WTC11 (cell line): Measurements from ENCODE around the gene CFAP157. TPM values are rescaled to one million over a fixed set of nuclear protein-coding genes. Genes with fewer than 3 reads are reported as not detected.

Source experiments
- ATAC-seq: fragments of 200-7000 bp; cut with Tn5 transposase; 2 replicates; pipeline ENCODE4 v1.10.0; 2021; ENCODE audit warnings: mild to moderate bottlenecking, moderate library complexity
- CTCF ChIA-PET: fragments of 300-600 bp; sonication (Branson Sonifier 250); formaldehyde crosslinking; loops from one replicate; lab custom pipeline; 2021; ENCODE audit warnings: antibody characterized with exemption; lab: Charles Lee
- POLR2A ChIA-PET: fragments of 350-600 bp; sonication (Branson Sonifier 250); formaldehyde crosslinking; loops from one replicate; lab custom pipeline; 2021; ENCODE audit warnings: antibody characterized with exemption; lab: Charles Lee
- DNase-seq: peaks from one replicate; pipeline ENCODE4 v3.0.0; 2021; ENCODE audit warnings: low spot score
- H3K27ac Mint-ChIP-seq: 2 replicates; pipeline ENCODE4 v1.8.0; 2021; ENCODE audit warnings: mixed read lengths
- H3K27me3 Mint-ChIP-seq: 2 replicates; pipeline ENCODE4 v1.8.0; 2021; ENCODE audit warnings: low read depth, mild to moderate bottlenecking, moderate library complexity, mixed read lengths
- H3K36me3 Mint-ChIP-seq: 2 replicates; pipeline ENCODE4 v1.8.0; 2021; ENCODE audit warnings: mixed read lengths
- H3K4me1 Mint-ChIP-seq: 2 replicates; pipeline ENCODE4 v1.8.0; 2022; ENCODE audit warnings: mixed read lengths
- H3K4me3 Mint-ChIP-seq: 2 replicates; pipeline ENCODE4 v1.8.0; 2021; ENCODE audit warnings: mild to moderate bottlenecking, moderate library complexity, mixed read lengths
- H3K9me3 Mint-ChIP-seq: 2 replicates; pipeline ENCODE4 v1.8.0; 2021; ENCODE audit warnings: mixed read lengths
- ATF1 ChIP-seq: sonication (generic); formaldehyde crosslinking; IDR thresholded peaks from 2 replicates; pipeline ENCODE4 v1.8.1; 2023; ENCODE audit warnings: mild to moderate bottlenecking, moderate library complexity, missing genetic modification reagents
- ATF2 ChIP-seq: sonication (generic); formaldehyde crosslinking; IDR thresholded peaks from 2 replicates; pipeline ENCODE4 v1.8.1; 2022; ENCODE audit warnings: low read depth, missing genetic modification reagents, borderline replicate concordance
- E2F5 ChIP-seq: sonication (generic); formaldehyde crosslinking; IDR thresholded peaks from 2 replicates; pipeline ENCODE4 v1.8.1; 2022; ENCODE audit warnings: mild to moderate bottlenecking, moderate library complexity, missing genetic modification reagents
- FOXP1 ChIP-seq: sonication (generic); formaldehyde crosslinking; IDR thresholded peaks from 2 replicates; pipeline ENCODE4 v1.8.0; 2022; ENCODE audit warnings: missing genetic modification reagents, mild to moderate bottlenecking, moderate library complexity, borderline replicate concordance
- NFATC4 ChIP-seq: fragments of 250-450 bp; sonication (Bioruptor Pico); IDR thresholded peaks from 2 replicates; pipeline ENCODE4 v1.9.0; 2021; ENCODE audit warnings: mild to moderate bottlenecking
- STAT6 ChIP-seq: sonication (generic); formaldehyde crosslinking; conservative IDR thresholded peaks from 2 replicates; pipeline ENCODE4 v1.8.1; 2023; ENCODE audit warnings: mild to moderate bottlenecking, low read depth, missing genetic modification reagents, moderate library complexity
- TCF7 ChIP-seq: sonication (generic); formaldehyde crosslinking; IDR thresholded peaks from 2 replicates; pipeline ENCODE4 v1.8.0; 2022; ENCODE audit warnings: mild to moderate bottlenecking, low read depth, missing genetic modification reagents, moderate library complexity
- TEAD4 ChIP-seq: sonication (generic); formaldehyde crosslinking; IDR thresholded peaks from 2 replicates; pipeline ENCODE4 v1.8.0; 2022; ENCODE audit warnings: mild to moderate bottlenecking, missing genetic modification reagents
- USF2 ChIP-seq: sonication (generic); formaldehyde crosslinking; IDR thresholded peaks from 2 replicates; pipeline ENCODE4 v1.8.1; 2023; ENCODE audit warnings: mild to moderate bottlenecking, missing genetic modification reagents, moderate library complexity
- ZMAT4 ChIP-seq: fragments of 250-450 bp; sonication (Bioruptor Pico); IDR thresholded peaks from 2 replicates; pipeline ENCODE4 v1.9.0; 2021; ENCODE audit warnings: mild to moderate bottlenecking
- ZNF138 ChIP-seq: sonication (generic); formaldehyde crosslinking; conservative IDR thresholded peaks from 2 replicates; pipeline ENCODE4 v1.8.1; 2022; ENCODE audit warnings: mild to moderate bottlenecking, moderate library complexity, missing genetic modification reagents
- ZNF263 ChIP-seq: sonication (generic); formaldehyde crosslinking; IDR thresholded peaks from 2 replicates; pipeline ENCODE4 v1.8.1; 2022; ENCODE audit warnings: low read depth, mild to moderate bottlenecking, moderate library complexity, missing genetic modification reagents
- ZNF396 ChIP-seq: fragments of 250-450 bp; sonication (Bioruptor Pico); IDR thresholded peaks from 2 replicates; pipeline ENCODE4 v1.8.0; 2021; ENCODE audit warnings: mild to moderate bottlenecking, moderate library complexity, borderline replicate concordance
- ZNF425 ChIP-seq: fragments of 250-450 bp; sonication (Bioruptor Pico); conservative IDR thresholded peaks from 2 replicates; pipeline ENCODE4 v1.9.0; 2021; ENCODE audit warnings: mild to moderate bottlenecking
- ZSCAN18 ChIP-seq: fragments of 250-450 bp; sonication (Bioruptor Pico); IDR thresholded peaks from 2 replicates; pipeline ENCODE4 v2.1.2; 2022; ENCODE audit warnings: mild to moderate bottlenecking, moderate library complexity
- total RNA-seq: library from RNA; stranded (reverse); gene quantifications from 3 replicates; pipeline ENCODE4 v1.2.3, GENCODE V29; 2021

Gene CFAP157
- total RNA-seq, 1 experiment from 2014 or later: 0.22 TPM

- no peak for TF ChIP-seq TEAD4 (CRISPR knock-in tag)
- TF ChIP-seq STAT6 (CRISPR knock-in tag): no peak
- TF ChIP-seq, all 79 proteins: peak for 0
Measured at GRCh38 chr9:127753148-127753547, 46.4 kb downstream of the CFAP157 start (continued).

- H3K27me3 Mint-ChIP-seq: peaks cover 56% of the 10 kb centered on the region
- no peaks in the 10 kb centered on the region for H3K9me3 Mint-ChIP-seq
- no peak for TF ChIP-seq NFATC4
- no peak for TF ChIP-seq USF2 (CRISPR knock-in tag)
- ATAC-seq: no peak
- CTCF ChIA-PET: interaction anchor here (1.6 to 3.3 kb wide), 5 partner anchors 9 to 116 kb away, joined by 4 to 34 read pairs (median 10); partner anchors contain the start of gene TOR2A
- no peak overlapping the region for H3K4me3 Mint-ChIP-seq
- peaks cover 4% of the 10 kb centered on the region; the same call in 1 of the 2 replicates for H3K4me1 Mint-ChIP-seq
- H3K27ac Mint-ChIP-seq: no peak overlapping the region
- POLR2A ChIA-PET: interaction anchor here (0.5 to 1.1 kb wide), 4 partner anchors 11 to 185 kb away, joined by 3 to 4 read pairs (median 3); partner anchors contain the start of gene CDK9
- no peak for DNase-seq
- no peaks in the 10 kb centered on the region for H3K36me3 Mint-ChIP-seq
Measured at GRCh38 chr9:127753622-127754021, 46.8 kb downstream of the CFAP157 start.

GRCh38 chr9:127754099-127755060 is 47.6 kb downstream of the CFAP157 start:
- H3K4me3 Mint-ChIP-seq: peak overlapping the region; percentile 68
- peak; percentile 80 for DNase-seq
- POLR2A ChIA-PET: interaction anchor here (0.5 to 1.1 kb wide), 4 partner anchors 12 to 185 kb away, joined by 3 to 4 read pairs (median 3); partner anchors contain the start of gene CDK9
- peaks cover 58% of the 10 kb centered on the region for H3K27me3 Mint-ChIP-seq
- H3K36me3 Mint-ChIP-seq: no peaks in the 10 kb centered on the region
- ATAC-seq: peak; percentile 84
- peaks cover 4% of the 10 kb centered on the region; the same call in 1 of the 2 replicates for H3K4me1 Mint-ChIP-seq
- no peak overlapping the region for H3K27ac Mint-ChIP-seq
- H3K9me3 Mint-ChIP-seq: no peaks in the 10 kb centered on the region
- CTCF ChIA-PET: interaction anchor here (0.8 to 3.3 kb wide), 8 partner anchors 9 to 167 kb away, joined by 3 to 34 read pairs (median 10); partner anchors contain the start of genes ENG and TOR2A
- no peak for TF ChIP-seq ZNF425
- TF ChIP-seq ZNF263 (CRISPR knock-in tag): no peak
- 0 out of 2 replicates have a peak, but pooled peaks have one; percentile 77 for TF ChIP-seq ZNF138 (CRISPR knock-in tag)
- no peak for TF ChIP-seq ZMAT4 (CRISPR knock-in tag)
- TF ChIP-seq FOXP1 (CRISPR knock-in tag): peak; percentile 66
- TF ChIP-seq STAT6 (CRISPR knock-in tag): 0 out of 2 replicates have a peak, but pooled peaks have one; percentile 18
- TF ChIP-seq ZNF396 (CRISPR knock-in tag): no peak
- no peak for TF ChIP-seq TCF7 (CRISPR knock-in tag)
- no peak for TF ChIP-seq ATF1
- TF ChIP-seq ATF2 (CRISPR knock-in tag): no peak
- no peak for TF ChIP-seq ZSCAN18 (CRISPR knock-in tag)
- peak; percentile 62; the same call in 1 of the 2 replicates for TF ChIP-seq E2F5 (CRISPR knock-in tag)
